GM12874 (cell line): ENCODE measurements around the gene RTL1.

Experiments used
- TF ChIP-seq, protein P1 (sequence below): IDR thresholded peaks from 2 replicates; pipeline ENCODE4 v1.5.1; 2011; ENCODE audit warnings: low read depth, mild to moderate bottlenecking, control low read depth, low read length, moderate library complexity; ENCODE audit not compliant: insufficient read depth

RTL1 gene

DNA sequence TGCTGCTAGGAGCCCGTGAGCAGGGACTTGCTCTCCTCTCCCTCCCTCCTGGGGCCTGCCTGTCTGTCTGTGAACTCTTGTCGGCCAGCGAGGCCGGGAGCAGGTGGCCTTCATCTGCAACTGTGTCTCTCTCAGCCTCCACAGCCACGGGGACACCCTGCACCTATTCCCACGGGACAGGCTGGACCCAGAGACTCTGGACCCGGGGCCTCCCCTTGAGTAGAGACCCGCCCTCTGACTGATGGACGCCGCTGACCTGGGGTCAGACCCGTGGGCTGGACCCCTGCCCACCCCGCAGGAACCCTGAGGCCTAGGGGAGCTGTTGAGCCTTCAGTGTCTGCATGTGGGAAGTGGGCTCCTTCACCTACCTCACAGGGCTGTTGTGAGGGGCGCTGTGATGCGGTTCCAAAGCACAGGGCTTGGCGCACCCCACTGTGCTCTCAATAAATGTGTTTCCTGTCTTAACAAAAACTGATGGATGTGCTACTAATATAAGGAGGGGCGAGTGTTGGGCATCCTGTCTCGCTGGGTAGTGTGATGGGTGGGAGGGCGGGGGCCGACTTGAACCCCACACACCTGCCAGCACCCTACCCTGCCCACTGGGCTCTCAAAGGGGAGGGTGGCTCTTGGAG is 42.9 kb downstream of the RTL1 start:
- TF ChIP-seq, protein P1, sequence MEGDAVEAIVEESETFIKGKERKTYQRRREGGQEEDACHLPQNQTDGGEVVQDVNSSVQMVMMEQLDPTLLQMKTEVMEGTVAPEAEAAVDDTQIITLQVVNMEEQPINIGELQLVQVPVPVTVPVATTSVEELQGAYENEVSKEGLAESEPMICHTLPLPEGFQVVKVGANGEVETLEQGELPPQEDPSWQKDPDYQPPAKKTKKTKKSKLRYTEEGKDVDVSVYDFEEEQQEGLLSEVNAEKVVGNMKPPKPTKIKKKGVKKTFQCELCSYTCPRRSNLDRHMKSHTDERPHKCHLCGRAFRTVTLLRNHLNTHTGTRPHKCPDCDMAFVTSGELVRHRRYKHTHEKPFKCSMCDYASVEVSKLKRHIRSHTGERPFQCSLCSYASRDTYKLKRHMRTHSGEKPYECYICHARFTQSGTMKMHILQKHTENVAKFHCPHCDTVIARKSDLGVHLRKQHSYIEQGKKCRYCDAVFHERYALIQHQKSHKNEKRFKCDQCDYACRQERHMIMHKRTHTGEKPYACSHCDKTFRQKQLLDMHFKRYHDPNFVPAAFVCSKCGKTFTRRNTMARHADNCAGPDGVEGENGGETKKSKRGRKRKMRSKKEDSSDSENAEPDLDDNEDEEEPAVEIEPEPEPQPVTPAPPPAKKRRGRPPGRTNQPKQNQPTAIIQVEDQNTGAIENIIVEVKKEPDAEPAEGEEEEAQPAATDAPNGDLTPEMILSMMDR, result no peak

DNA sequence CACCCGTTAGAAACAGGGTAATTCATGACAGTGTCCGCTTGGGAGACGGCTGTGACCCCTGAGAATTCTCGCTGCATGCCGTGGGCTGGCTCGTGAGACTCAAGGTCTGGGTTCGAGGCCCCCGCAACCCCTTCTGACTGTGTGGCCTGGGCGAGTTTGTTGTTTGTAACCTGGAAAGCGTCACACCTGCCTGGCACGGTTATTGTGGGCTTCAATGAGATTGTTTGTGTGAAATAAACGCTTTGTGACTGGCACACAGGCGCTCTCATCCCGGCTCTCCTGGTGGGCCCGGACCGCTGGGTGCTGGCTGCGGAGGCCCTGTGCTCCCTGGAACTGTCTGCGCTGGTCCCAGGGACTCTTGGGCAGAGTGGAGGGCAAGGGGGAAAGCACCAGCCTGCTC is 43.7 kb downstream of the RTL1 start:
- TF ChIP-seq, protein P1, result no peak

DNA sequence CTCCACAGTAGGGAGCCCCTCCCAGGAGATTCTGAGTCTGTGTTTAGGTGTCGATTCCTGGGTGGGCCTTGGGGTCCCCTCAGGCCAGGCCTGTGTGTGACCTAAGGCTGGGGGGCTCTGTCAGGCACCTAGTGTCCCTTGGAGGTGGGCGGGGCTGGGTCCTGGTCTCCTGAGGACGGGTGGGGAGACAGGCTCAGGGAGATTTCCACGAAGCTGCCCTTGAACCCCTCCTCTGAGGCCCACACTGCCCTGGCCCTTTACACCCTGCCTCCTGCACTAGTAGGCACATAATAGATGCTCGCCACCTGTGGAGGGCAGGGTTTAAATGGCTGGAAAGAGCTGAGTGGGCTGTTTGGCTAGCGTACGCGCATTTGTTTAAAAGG is 44.7 kb downstream of the RTL1 start:
- TF ChIP-seq, protein P1, result no peak

DNA sequence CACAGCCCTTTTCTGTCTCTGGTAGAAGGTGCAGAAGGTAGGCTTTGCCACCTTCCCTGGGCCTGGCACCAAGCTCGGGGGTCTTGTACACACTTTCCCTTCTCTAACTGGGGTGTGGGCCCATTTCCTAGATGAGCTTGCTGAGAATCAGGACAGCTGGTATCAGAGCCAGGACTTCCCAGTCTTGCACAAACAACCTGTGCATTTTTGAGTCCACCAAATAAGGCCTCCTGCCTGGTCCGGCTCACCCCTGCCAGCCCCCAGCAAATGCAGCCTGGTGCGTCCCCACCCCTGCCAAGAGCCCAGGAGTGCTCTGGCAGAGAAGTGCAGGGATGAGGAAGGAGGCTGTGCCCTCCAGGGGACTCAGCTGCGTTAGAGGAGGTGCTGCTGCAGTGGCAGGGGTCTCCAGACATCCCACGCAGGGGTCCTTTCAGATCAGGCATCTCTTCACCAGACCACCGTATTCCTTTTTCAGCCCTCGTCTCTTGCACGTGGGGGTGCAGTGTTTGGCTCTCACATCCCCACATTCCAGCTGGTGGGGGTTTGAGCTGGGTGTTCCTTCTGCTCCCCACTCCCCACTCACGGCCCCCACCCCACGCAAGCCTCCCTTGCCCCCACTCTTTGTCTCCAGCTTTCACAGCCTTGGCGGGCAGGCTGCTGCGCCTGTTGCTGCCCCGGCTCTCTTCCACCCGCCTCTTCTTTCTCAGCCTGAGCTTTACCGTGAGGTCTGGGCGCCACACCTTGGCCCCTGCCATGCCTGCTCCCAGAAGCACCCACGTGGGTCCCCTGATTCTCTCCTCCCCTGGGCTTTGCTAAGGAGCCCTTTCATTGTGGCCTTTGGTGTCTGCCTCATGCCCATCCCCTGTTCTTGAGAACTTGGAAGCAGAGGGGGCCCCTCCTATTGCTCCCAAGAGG is 45.3 kb downstream of the RTL1 start:
- TF ChIP-seq, protein P1, result no peak

DNA sequence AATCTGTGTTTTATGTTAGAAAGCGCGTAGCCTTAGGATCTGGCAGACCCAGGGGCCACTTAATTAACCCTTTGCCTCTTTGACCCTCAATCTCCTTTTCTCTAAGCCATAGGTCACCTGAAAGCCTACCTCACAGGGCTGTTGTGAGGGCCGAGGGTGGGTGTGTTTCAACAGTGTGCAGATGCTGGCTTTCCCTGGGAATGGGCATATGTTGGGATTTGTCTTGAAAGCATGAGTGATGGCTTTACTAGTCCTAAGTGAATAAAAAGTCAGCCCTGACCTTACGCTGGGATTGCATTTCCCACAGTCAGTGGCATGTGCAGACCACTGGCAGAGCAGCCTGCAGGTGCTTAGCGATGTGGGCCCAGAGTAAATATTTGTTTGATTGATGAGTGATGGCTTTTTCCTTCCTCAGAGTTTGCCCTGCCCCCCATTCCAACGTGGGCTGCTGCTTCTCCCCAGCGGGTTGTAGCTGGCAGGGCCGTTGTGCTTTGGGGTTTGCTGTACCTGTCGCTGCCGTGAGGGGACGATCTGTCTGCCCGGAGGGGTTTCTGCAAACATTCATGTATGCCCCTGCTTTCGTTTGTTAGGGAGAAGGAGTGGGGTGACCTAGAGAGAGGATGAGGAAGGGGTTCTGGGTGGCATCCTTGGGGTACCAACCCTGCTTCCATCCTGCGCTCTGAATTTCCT is 46.1 kb downstream of the RTL1 start:
- TF ChIP-seq, protein P1, result no peak

DNA sequence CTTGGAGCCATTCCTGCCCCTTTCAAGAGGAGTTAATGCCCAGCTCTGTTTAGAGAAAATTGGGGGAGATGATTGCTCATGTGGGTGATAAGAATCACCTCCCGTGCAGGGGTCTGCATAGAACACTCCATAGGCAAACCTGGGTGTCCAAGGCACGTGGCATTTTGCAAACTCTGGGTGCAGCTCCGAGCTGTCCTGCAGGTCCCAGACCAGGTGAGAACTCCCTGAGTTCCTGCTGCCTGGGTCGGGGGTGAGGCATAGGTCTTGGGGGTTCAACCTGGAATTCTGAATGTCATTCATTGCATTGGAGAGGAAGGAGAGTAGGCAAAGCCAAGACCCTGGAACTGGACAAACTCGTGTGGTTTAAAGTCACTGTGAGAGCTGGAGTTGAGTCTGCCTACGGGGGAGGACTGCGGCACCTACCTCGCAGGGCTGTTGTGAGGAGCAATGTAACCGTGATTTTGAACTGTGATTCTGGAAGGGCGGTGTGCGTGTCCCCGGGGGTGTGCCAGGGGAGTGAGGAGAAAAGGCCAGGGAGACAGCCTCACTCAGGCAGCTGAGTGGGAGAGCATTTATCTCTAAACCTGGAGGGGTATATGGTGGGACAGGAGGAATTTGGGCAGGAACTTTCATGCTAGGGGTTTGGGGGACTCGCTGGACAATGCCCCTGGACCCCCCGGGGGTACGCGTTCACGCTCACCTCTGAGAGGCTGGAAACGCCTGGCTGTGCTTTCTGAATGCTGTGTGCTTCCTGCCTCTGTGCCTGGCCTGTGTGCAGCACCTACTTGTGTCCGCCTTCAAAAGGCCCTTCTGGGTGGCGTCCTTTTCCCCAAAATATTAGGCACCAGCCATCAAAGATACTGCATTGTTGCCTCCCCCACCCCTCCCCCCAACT is 47.2 kb downstream of the RTL1 start:
- TF ChIP-seq, protein P1, result no peak
